Measurements from ENCODE around the gene CDKAL1. TPM values are rescaled to one million over a fixed set of nuclear protein-coding genes. Genes with fewer than 3 reads are reported as not detected.

Gene CDKAL1
- total and polyA plus RNA-seq, 4 donors = 3.0 to 21.7 (median 9.4) TPM

DNA sequence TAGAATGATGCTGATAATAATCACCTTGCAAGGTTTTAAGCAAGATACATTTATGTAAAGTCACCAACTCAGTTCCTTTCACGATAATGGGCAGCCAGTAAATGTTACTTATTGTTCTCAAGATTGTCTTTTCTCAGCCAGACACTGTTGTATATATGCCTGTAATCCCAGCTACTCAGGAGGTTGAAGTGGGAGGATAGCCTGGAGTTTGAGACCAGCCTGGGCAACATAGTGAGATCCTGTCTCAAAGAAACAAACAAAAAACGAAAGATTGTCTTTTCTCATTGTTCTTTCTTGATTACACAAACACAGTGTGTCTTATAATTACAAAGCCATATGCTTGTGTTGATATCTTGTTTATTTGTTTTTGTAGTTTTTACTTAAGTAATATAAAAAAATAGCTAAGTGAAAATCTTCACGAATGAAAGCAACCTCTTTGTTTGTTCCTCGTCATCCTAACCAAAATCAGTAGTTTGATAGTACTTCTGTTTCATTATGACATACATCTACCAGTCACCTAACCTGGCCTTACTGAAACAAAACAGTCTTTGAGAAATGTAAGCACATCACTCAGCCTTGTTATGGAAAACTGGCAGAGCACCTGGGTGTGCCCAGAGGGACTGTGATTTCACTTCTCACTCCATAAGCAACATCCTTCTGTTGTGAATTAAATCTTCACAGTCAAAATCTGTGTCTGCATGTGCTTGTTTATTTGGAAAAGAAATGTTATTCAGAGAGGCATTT lies 623.1 kb downstream of the CDKAL1 start:
- no peaks in the 10 kb centered on the region for H3K4me1 ChIP-seq (ENCODE audit: control insufficient read depth in 1 of 2, insufficient read depth in 2 of 2, low read length in 2 of 2)
- intact Hi-C loops (cut with DNase I) = no loop called here
- WGBS, 2 donors = 93 to 94% methylated on average over 4 of the region's 4 CpGs
- H3K36me3 ChIP-seq (ENCODE audit: control insufficient read depth in 1 of 2, insufficient read depth in 2 of 2, low read length in 1 of 2) = no peaks in the 10 kb centered on the region
- H3K27ac ChIP-seq (ENCODE audit: low read depth in 1 of 2, low read length in 2 of 2) = no peak overlapping the region
- no peak for DNase-seq
- ATAC-seq (ENCODE audit: low FRiP score) = no peak
- H3K4me3 ChIP-seq (ENCODE audit: low read length in 2 of 2) = no peak overlapping the region
- no peaks in the 10 kb centered on the region for H3K27me3 ChIP-seq (ENCODE audit: control insufficient read depth in 1 of 2, insufficient read depth in 2 of 2, low read length in 1 of 2)
- no peaks in the 10 kb centered on the region for H3K9me3 ChIP-seq (ENCODE audit: control insufficient read depth, low read length)

DNA sequence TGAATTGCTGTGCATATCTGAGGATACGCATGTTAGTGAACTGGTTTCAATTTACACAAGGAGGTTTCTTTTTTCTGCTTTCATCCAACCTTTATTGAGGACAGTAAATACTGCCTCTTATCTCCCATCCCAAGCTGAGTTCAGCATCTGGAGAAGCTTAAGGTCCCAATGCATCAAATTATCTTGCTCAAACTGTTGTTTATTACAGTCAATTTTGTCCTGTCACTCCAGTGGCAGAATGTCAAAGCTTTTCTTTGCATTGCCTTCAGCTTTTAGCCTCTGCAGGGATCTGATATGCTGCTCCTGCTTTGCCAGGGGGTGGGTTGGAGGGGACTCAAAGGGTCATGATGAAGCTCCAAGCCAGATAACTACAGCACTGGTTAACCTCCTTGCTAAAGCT lies 623.9 kb downstream of the CDKAL1 start:
- H3K27me3 ChIP-seq (ENCODE audit: control insufficient read depth in 1 of 2, insufficient read depth in 2 of 2, low read length in 1 of 2) = no peaks in the 10 kb centered on the region
- H3K9me3 ChIP-seq (ENCODE audit: control insufficient read depth, low read length) = no peaks in the 10 kb centered on the region
- intact Hi-C loops (cut with DNase I) = no loop called here
- no peak overlapping the region for H3K27ac ChIP-seq (ENCODE audit: low read depth in 1 of 2, low read length in 2 of 2)
- no peak for DNase-seq
- no peak for ATAC-seq (ENCODE audit: low FRiP score)
- no peaks in the 10 kb centered on the region for H3K4me1 ChIP-seq (ENCODE audit: control insufficient read depth in 1 of 2, insufficient read depth in 2 of 2, low read length in 2 of 2)
- no peaks in the 10 kb centered on the region for H3K36me3 ChIP-seq (ENCODE audit: control insufficient read depth in 1 of 2, insufficient read depth in 2 of 2, low read length in 1 of 2)
- no peak overlapping the region for H3K4me3 ChIP-seq (ENCODE audit: low read length in 2 of 2)
- WGBS, 2 donors = 94 to 100% methylated on average over 1 of the region's 1 CpG

DNA sequence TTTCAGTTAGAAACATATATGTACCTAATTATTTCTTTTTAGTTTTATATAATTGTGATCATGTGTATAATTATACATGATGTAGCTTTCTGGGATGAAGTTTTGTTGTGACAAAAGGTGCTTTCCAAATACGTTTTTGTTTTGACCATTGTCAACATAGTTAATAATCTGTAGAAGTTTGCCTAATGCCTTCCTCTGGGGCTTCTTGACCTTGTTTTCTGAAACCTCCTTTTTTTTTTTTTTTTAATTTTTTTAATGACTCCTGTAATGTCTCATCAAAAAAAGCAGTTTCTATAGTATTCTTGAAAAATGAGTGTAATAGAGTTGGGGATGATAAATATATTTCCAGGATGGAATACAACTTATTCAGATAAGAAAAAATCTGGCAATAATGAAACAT lies 624.6 kb downstream of the CDKAL1 start:
- no peaks in the 10 kb centered on the region for H3K4me1 ChIP-seq (ENCODE audit: control insufficient read depth in 1 of 2, insufficient read depth in 2 of 2, low read length in 2 of 2)
- intact Hi-C loops (cut with DNase I) = no loop called here
- no peaks in the 10 kb centered on the region for H3K27me3 ChIP-seq (ENCODE audit: control insufficient read depth in 1 of 2, insufficient read depth in 2 of 2, low read length in 1 of 2)
- ATAC-seq (ENCODE audit: low FRiP score) (no peak), DNase-seq (no peak)
- H3K4me3 ChIP-seq (ENCODE audit: low read length in 2 of 2) = no peak overlapping the region
- no peaks in the 10 kb centered on the region for H3K36me3 ChIP-seq (ENCODE audit: control insufficient read depth in 1 of 2, insufficient read depth in 2 of 2, low read length in 1 of 2)
- H3K9me3 ChIP-seq (ENCODE audit: control insufficient read depth, low read length) = no peaks in the 10 kb centered on the region
- WGBS, 2 donors = 80 to 89% methylated on average over 1 of the region's 1 CpG
- H3K27ac ChIP-seq (ENCODE audit: low read depth in 1 of 2, low read length in 2 of 2) = no peak overlapping the region

DNA sequence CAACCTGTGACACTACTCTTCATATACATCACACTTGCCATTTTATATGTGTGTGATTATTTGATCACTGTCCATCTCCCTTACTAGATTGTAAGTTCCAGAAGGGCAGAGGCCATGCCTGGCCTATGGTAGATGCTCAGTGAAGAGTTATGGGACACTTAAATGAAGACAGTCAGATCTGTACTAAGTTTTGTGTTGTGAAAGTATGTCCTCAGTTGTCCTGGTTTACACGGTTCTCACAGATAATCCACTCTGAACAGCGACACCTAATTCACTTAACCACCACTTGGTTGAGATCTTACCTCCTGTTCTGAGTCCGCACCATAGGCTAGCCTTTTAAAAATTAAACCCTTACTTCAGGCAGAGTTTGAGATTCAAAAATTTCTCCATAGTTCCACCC lies 625.2 kb downstream of the CDKAL1 start:
- Histone ChIP-seq H3K27me3 (ENCODE audit: control insufficient read depth in 1 of 2, insufficient read depth in 2 of 2, low read length in 1 of 2) (no peaks in the 10 kb centered on the region), H3K36me3 (ENCODE audit: control insufficient read depth in 1 of 2, insufficient read depth in 2 of 2, low read length in 1 of 2) (no peaks in the 10 kb centered on the region), H3K4me3 (ENCODE audit: low read length in 2 of 2) (no peak overlapping the region), H3K4me1 (ENCODE audit: control insufficient read depth in 1 of 2, insufficient read depth in 2 of 2, low read length in 2 of 2) (no peaks in the 10 kb centered on the region), H3K9me3 (ENCODE audit: control insufficient read depth, low read length) (no peaks in the 10 kb centered on the region), H3K27ac (ENCODE audit: low read depth in 1 of 2, low read length in 2 of 2) (no peak overlapping the region)
- DNase-seq (no peak), ATAC-seq (ENCODE audit: low FRiP score) (no peak)
- whole genome bisulfite sequencing, 2 donors = 97% methylated on average over 3 of the region's 3 CpGs
- intact Hi-C loops (cut with DNase I) = no loop called here

DNA sequence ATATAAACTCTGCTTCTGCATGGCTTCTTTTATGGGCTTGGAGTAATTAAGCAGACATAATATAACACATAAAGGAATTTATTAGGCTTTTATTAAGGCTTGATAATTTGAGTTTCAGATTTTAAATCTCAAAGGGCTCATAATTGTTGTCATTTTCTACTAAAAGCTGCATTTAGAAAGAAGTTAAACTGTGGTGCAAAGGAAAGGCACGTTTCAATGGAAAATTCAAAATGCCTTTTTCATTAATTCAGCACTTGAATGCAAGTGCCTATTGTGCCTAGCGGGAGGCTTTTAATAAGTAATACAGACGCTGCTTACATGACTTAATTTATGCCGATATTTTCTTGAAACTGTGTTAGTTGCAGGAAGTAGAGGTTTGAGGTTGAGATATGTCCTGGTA lies 627.5 kb downstream of the CDKAL1 start:
- Histone ChIP-seq H3K27me3 (ENCODE audit: control insufficient read depth in 1 of 2, insufficient read depth in 2 of 2, low read length in 1 of 2) (no peaks in the 10 kb centered on the region), H3K27ac (ENCODE audit: low read depth in 1 of 2, low read length in 2 of 2) (no peak overlapping the region), H3K36me3 (ENCODE audit: control insufficient read depth in 1 of 2, insufficient read depth in 2 of 2, low read length in 1 of 2) (no peaks in the 10 kb centered on the region), H3K9me3 (ENCODE audit: control insufficient read depth, low read length) (no peaks in the 10 kb centered on the region), H3K4me3 (ENCODE audit: low read length in 2 of 2) (no peak overlapping the region), H3K4me1 (ENCODE audit: control insufficient read depth in 1 of 2, insufficient read depth in 2 of 2, low read length in 2 of 2) (no peaks in the 10 kb centered on the region)
- ATAC-seq (ENCODE audit: low FRiP score) = no peak
- WGBS, 2 donors = 96% methylated on average over 4 of the region's 4 CpGs
- no peak for DNase-seq
- intact Hi-C loops (cut with DNase I) = no loop called here

DNA sequence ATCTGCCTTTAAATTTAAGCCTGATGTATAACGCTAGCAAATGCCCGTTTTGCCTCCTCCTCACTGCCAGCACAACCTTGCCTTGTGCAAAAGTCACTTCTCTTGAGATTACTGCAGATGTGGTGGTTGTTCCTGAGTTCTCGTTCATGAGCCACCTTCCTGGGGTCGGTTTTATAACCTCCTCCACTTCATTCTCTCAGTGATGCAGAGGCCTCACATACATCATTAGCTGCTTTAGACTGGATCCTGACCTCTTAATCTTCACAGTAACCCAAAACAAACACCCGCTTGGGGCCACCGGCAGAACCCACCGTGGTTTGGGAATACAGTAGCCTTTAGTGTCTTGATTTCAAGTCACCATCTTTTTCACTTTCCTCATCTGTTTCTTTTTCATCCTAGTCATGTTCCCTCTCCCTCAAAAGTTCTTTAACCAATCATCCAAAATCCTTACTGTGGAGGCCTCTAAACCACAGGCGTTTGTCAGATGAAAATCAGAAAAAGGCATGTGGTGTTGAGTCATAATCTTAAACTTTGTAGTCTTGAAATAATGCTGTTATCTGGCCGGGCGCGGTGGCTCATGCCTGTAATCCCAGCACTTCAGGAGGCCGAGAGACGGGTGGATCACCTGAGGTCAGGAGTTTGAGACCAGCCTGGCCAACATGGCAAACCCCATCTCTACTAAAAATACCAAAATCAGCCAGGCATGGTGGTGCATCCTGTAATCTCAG lies 629.0 kb downstream of the CDKAL1 start:
- no peaks in the 10 kb centered on the region for H3K9me3 ChIP-seq (ENCODE audit: control insufficient read depth, low read length)
- no peak overlapping the region for H3K4me3 ChIP-seq (ENCODE audit: low read length in 2 of 2)
- ATAC-seq (ENCODE audit: low FRiP score) (no peak), DNase-seq (no peak)
- intact Hi-C loops (cut with DNase I) = no loop called here
- no peaks in the 10 kb centered on the region for H3K27me3 ChIP-seq (ENCODE audit: control insufficient read depth in 1 of 2, insufficient read depth in 2 of 2, low read length in 1 of 2)
- no peak overlapping the region for H3K27ac ChIP-seq (ENCODE audit: low read depth in 1 of 2, low read length in 2 of 2)
- H3K36me3 ChIP-seq (ENCODE audit: control insufficient read depth in 1 of 2, insufficient read depth in 2 of 2, low read length in 1 of 2) = no peaks in the 10 kb centered on the region
- H3K4me1 ChIP-seq (ENCODE audit: control insufficient read depth in 1 of 2, insufficient read depth in 2 of 2, low read length in 2 of 2) = no peaks in the 10 kb centered on the region
- 88 to 94% methylated on average over 13 of the region's 13 CpGs for WGBS, 2 donors

DNA sequence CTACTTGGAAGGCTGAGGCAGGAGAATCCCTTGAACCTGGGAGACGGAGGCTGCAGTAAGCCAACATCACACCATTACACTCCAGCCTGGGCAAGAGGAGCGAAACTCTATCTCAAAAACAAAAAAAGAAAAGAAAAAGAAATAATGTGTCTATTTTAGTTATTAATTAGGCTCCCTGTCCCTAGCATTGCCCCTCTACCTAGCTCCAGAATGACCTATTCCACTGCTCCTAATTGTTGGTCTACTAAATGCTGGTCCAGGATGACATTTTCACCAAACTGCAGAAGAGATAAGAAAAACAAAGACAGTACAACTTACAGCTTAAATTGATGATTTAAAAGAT lies 629.6 kb downstream of the CDKAL1 start:
- ATAC-seq (ENCODE audit: low FRiP score) = no peak

DNA sequence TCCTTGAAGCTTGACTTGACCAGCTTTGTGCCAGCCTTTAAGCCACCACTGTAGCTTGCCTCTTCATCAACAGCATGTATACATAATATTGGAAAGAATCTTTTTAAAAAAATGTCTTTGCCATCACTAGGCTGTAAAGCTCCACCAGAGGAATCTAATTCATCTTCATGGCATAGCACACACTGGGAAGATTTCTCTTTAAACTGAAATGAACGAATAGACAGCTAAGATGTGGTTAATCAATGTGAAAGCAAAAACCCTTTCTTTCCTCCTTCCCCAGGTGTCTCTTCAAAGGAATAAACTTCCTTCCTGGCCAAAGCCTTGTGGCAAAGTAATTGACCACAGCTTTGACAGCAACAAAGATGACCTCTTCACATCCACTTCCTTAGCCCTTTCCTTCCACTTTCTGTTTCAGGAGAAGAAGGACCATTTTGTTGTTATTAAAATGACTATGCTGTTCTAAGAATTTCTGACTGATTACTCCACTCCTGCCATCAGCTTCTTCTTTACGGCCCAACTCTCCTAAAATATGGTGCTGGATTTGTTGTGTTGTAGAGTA lies 630.6 kb downstream of the CDKAL1 start:
- no peaks in the 10 kb centered on the region for H3K4me1 ChIP-seq (ENCODE audit: control insufficient read depth in 1 of 2, insufficient read depth in 2 of 2, low read length in 2 of 2)
- intact Hi-C loops (cut with DNase I) = no loop called here
- DNase-seq (no peak), ATAC-seq (ENCODE audit: low FRiP score) (no peak)
- no peak overlapping the region for H3K4me3 ChIP-seq (ENCODE audit: low read length in 2 of 2)
- no peaks in the 10 kb centered on the region for H3K27me3 ChIP-seq (ENCODE audit: control insufficient read depth in 1 of 2, insufficient read depth in 2 of 2, low read length in 1 of 2)
- H3K27ac ChIP-seq (ENCODE audit: low read depth in 1 of 2, low read length in 2 of 2) = no peak overlapping the region
- no peaks in the 10 kb centered on the region for H3K9me3 ChIP-seq (ENCODE audit: control insufficient read depth, low read length)
- 76 to 84% methylated on average over 2 of the region's 2 CpGs for WGBS, 2 donors
- H3K36me3 ChIP-seq (ENCODE audit: control insufficient read depth in 1 of 2, insufficient read depth in 2 of 2, low read length in 1 of 2) = no peaks in the 10 kb centered on the region

More for the DNA sequence above, 629.6 kb downstream of the CDKAL1 start:
- Histone ChIP-seq H3K27ac (ENCODE audit: low read depth in 1 of 2, low read length in 2 of 2) (no peak overlapping the region), H3K27me3 (ENCODE audit: control insufficient read depth in 1 of 2, insufficient read depth in 2 of 2, low read length in 1 of 2) (no peaks in the 10 kb centered on the region), H3K36me3 (ENCODE audit: control insufficient read depth in 1 of 2, insufficient read depth in 2 of 2, low read length in 1 of 2) (no peaks in the 10 kb centered on the region), H3K9me3 (ENCODE audit: control insufficient read depth, low read length) (no peaks in the 10 kb centered on the region), H3K4me3 (ENCODE audit: low read length in 2 of 2) (no peak overlapping the region), H3K4me1 (ENCODE audit: control insufficient read depth in 1 of 2, insufficient read depth in 2 of 2, low read length in 2 of 2) (no peaks in the 10 kb centered on the region)
- intact Hi-C loops (cut with DNase I) = no loop called here
- WGBS, 2 donors = 99 to 100% methylated on average over 2 of the region's 2 CpGs
- no peak for DNase-seq

DNA sequence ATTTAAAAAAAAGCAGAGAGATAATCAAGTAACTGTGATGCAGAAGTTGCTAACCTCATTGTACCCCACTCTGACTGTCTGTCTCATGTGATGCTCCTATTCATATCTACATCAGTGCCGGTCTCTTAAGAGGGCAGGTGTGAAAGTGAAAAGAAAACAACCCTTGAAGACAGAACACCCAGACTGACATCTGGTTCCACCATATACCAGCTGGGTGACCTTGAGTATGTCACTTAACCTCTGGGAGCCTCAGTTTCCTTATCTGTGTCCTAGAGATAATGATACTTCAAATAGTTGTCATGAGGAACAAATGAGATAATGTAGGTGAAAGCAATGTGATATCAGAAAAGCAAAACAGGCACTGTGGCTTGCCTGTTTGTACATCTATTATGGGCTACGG lies 632.5 kb downstream of the CDKAL1 start:
- no peak overlapping the region for H3K4me3 ChIP-seq (ENCODE audit: low read length in 2 of 2)
- 94 to 98% methylated on average over 2 of the region's 2 CpGs for WGBS, 2 donors
- no peaks in the 10 kb centered on the region for H3K4me1 ChIP-seq (ENCODE audit: control insufficient read depth in 1 of 2, insufficient read depth in 2 of 2, low read length in 2 of 2)
- H3K36me3 ChIP-seq (ENCODE audit: control insufficient read depth in 1 of 2, insufficient read depth in 2 of 2, low read length in 1 of 2) = no peaks in the 10 kb centered on the region
- no peaks in the 10 kb centered on the region for H3K9me3 ChIP-seq (ENCODE audit: control insufficient read depth, low read length)
- no peaks in the 10 kb centered on the region for H3K27me3 ChIP-seq (ENCODE audit: control insufficient read depth in 1 of 2, insufficient read depth in 2 of 2, low read length in 1 of 2)
- ATAC-seq (ENCODE audit: low FRiP score) (no peak), DNase-seq (no peak)
- H3K27ac ChIP-seq (ENCODE audit: low read depth in 1 of 2, low read length in 2 of 2) = no peak overlapping the region
- intact Hi-C loops (cut with DNase I) = no loop called here
